IMR-90 (cell line): ENCODE data around the gene FJX1. TPM values are rescaled to one million over a fixed set of nuclear protein-coding genes. Genes with fewer than 3 reads are reported as not detected.

Experiments used
- ATAC-seq: fragments of 200-7000 bp; cut with Tn5 transposase; 2 replicates; pipeline ENCODE4 v1.9.1; 2020; ENCODE audit warnings: low read depth, mild to moderate bottlenecking, moderate library complexity
- BruUV-seq: library from RNA; stranded (reverse); fragments of 400-500 nt; replicated peaks from 2 replicates; lab custom pipeline; 2021; lab: Mats Ljungman, UMichigan
- CTCF ChIA-PET: fragments of 300-600 bp; formaldehyde crosslinking; extraction: SDS; loops from one replicate; lab custom pipeline; 2021; ENCODE audit warnings: antibody characterized with exemption; lab: Yijun Ruan, JAX
- POLR2A ChIA-PET: fragments of 300-600 bp; sonication (Branson Sonifier 250); formaldehyde crosslinking; loops from one replicate; lab custom pipeline; 2022; ENCODE audit warnings: antibody characterized with exemption; ENCODE audit not compliant: unreplicated experiment; lab: Charles Lee
- DNase-seq: peaks from one replicate; pipeline ENCODE4 v3.0.0; 2013
- H2AFZ ChIP-seq: replicated peaks from 2 replicates; pipeline ENCODE3; 2013; ENCODE audit warnings: low read length, mild to moderate bottlenecking; ENCODE audit not compliant: poor library complexity
- H2AK5ac ChIP-seq: 2 replicates; pipeline ENCODE4 v1.6.1; 2013; ENCODE audit warnings: low read depth, low read length, inconsistent platforms
- H2AK9ac ChIP-seq: replicated peaks from 2 replicates; pipeline ENCODE3; 2013; ENCODE audit warnings: mild to moderate bottlenecking, low read depth, low read length, moderate library complexity; ENCODE audit not compliant: poor library complexity
- H2BK120ac ChIP-seq: 2 replicates; pipeline ENCODE4 v1.6.1; 2013; ENCODE audit warnings: low read depth, low read length, inconsistent platforms
- H2BK15ac ChIP-seq: 3 replicates; pipeline ENCODE4 v1.6.1; 2013; ENCODE audit warnings: low read depth, low read length, inconsistent platforms
- H2BK20ac ChIP-seq: 2 replicates; pipeline ENCODE4 v1.6.1; 2013; ENCODE audit warnings: low read depth, mild to moderate bottlenecking, inconsistent platforms, low read length, moderate library complexity
- H2BK5ac ChIP-seq: 2 replicates; pipeline ENCODE4 v1.6.1; 2013; ENCODE audit warnings: mild to moderate bottlenecking, low read depth, low read length, inconsistent platforms; ENCODE audit not compliant: poor library complexity, severe bottlenecking
- H3K14ac ChIP-seq: replicated peaks from 2 replicates; pipeline ENCODE4 v1.6.1; 2013; ENCODE audit warnings: low read depth, low read length, inconsistent platforms
- H3K18ac ChIP-seq: 2 replicates; pipeline ENCODE4 v1.6.1; 2013; ENCODE audit warnings: low read depth, low read length, control low read depth
- H3K23ac ChIP-seq: 2 replicates; pipeline ENCODE4 v1.6.1; 2013; ENCODE audit warnings: low read depth, low read length, inconsistent platforms
- H3K27ac ChIP-seq: 2 replicates; pipeline ENCODE4 v1.5.1; 2013; ENCODE audit warnings: mild to moderate bottlenecking, control low read depth, low read length; ENCODE audit not compliant: insufficient read depth
- H3K27me3 ChIP-seq: 2 replicates; pipeline ENCODE4 v1.6.1; 2013; ENCODE audit warnings: low read length; ENCODE audit not compliant: control insufficient read depth, insufficient read depth
- H3K36me3 ChIP-seq: 2 replicates; pipeline ENCODE4 v1.6.1; 2013; ENCODE audit warnings: low read length, mixed read lengths; ENCODE audit not compliant: control insufficient read depth, insufficient read depth
- H3K4ac ChIP-seq: 2 replicates; pipeline ENCODE4 v1.6.1; 2013; ENCODE audit warnings: low read depth, low read length, inconsistent platforms
- H3K4me1 ChIP-seq: 2 replicates; pipeline ENCODE4 v1.6.1; 2013; ENCODE audit warnings: low read length, mixed read lengths; ENCODE audit not compliant: control insufficient read depth, insufficient read depth
- H3K4me2 ChIP-seq: 2 replicates; pipeline ENCODE4 v1.6.1; 2013; ENCODE audit warnings: low read depth, mild to moderate bottlenecking, control low read depth, low read length, moderate library complexity
- H3K4me3 ChIP-seq: 2 replicates; pipeline ENCODE4 v1.5.1; 2013; ENCODE audit warnings: low read depth, mild to moderate bottlenecking, control low read depth, low read length, moderate library complexity; ENCODE audit not compliant: insufficient read depth
- H3K56ac ChIP-seq: 2 replicates; pipeline ENCODE4 v1.6.1; 2013; ENCODE audit warnings: low read length, inconsistent platforms; ENCODE audit not compliant: insufficient read depth; ENCODE audit errors: extremely low read depth
- H3K79me1 ChIP-seq, 2 experiments: 2 replicates each; pipeline ENCODE4 v1.6.1; 2013; ENCODE audit warnings: low read length in 2 of 2, inconsistent platforms in 1 of 2, low read depth in 1 of 2
- H3K9ac ChIP-seq: 2 replicates; pipeline ENCODE4 v1.6.1; 2013; ENCODE audit warnings: low read depth, low read length, control low read depth
- H3K9me1 ChIP-seq: 2 replicates; pipeline ENCODE4 v1.6.1; 2013; ENCODE audit warnings: low read length, inconsistent platforms; ENCODE audit not compliant: insufficient read depth
- H3K9me3 ChIP-seq: 2 replicates; pipeline ENCODE4 v1.6.1; 2013; ENCODE audit warnings: low read length; ENCODE audit not compliant: control insufficient read depth, insufficient read depth
- H4K20me1 ChIP-seq: 2 replicates; pipeline ENCODE4 v1.6.1; 2013; ENCODE audit warnings: low read length, inconsistent platforms; ENCODE audit not compliant: insufficient read depth
- H4K5ac ChIP-seq: 2 replicates; pipeline ENCODE4 v1.6.1; 2013; ENCODE audit warnings: mild to moderate bottlenecking, low read depth, low read length, control low read depth
- H4K8ac ChIP-seq, 2 experiments: 2 replicates each; pipeline ENCODE4 v1.6.1; 2013; ENCODE audit warnings: low read depth in 2 of 2, low read length in 2 of 2, control low read depth in 1 of 2, inconsistent platforms in 1 of 2
- H4K91ac ChIP-seq: 2 replicates; pipeline ENCODE4 v1.6.1; 2013; ENCODE audit warnings: low read depth, low read length, inconsistent platforms; ENCODE audit not compliant: insufficient read depth
- POLR2A ChIP-seq: IDR thresholded peaks from 2 replicates; pipeline ENCODE4 v1.6.1; 2012; ENCODE audit warnings: mild to moderate bottlenecking, low read depth, low read length
- WGBS, 2 experiments: methylation state at CpG; one replicate each; pipeline versions ENCODE4 v1.1.5 to v1.1.7; 2013; ENCODE audit warnings: missing lambda C conversion rate in 2 of 2; ENCODE audit not compliant: insufficient read length in 1 of 2; ENCODE audit errors: extremely low coverage in 2 of 2; 5-methylcytosine and 5-hydroxymethylcytosine counted together
- dilution Hi-C: fragments of 300-500 bp; cut with HindIII; formaldehyde crosslinking; loops from one replicate; pipeline ENCODE4 v1.14.3; 2018; ENCODE audit warnings: low sequenced_read_pairs; ENCODE audit not compliant: unreplicated experiment
- in situ Hi-C: fragments of 300-500 bp; cut with MboI; formaldehyde crosslinking; loops from 3 replicates; pipeline ENCODE4 v1.14.3; 2019; ENCODE audit warnings: low sequenced_read_pairs, inconsistent platforms, mixed read lengths
- intact Hi-C: fragments of 100-400 bp; cut with micrococcal nuclease; formaldehyde crosslinking; loops from 2 replicates; pipeline ENCODE4 v1.10.0; 2022
- polyA plus RNA-seq, 3 experiments: library from polyadenylated mRNA; depleted of rRNA; stranded (reverse); fragments of >200 nt; gene quantifications; 2 replicates each; pipeline ENCODE4 v1.2.3, GENCODE V29; 2012; ENCODE audit warnings: low replicate concordance in 1 of 3
- total RNA-seq: library from RNA; depleted of rRNA; stranded (reverse); fragments of >200 nt; gene quantifications from 2 replicates; pipeline ENCODE4 v1.2.3, GENCODE V29; 2012

Gene FJX1
- total and polyA plus RNA-seq, 2 of the 4 experiments (the other 2 are of a cell fraction) = 8.4 to 11.2 TPM

DNA sequence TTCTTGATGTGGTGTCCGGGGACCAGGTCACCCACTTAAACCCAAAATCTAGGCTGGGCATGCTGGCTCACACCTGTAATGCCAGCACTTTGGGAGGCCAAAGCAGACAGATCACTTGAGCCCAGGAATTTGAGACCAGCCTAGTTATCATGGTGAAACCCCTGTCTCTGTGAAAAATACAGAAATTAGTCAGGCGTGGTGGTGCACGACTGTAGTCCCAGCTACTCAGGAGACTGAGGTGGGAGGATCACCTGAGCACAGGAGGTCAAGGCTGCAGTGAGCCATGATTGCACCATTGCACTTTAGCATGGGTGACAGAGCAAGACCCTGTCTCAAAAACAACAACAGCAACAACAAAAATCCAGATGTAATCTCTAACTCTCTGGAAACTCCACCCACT, 30.3 kb upstream of the FJX1 start:
- H3K27ac ChIP-seq = peak overlapping the region; percentile 43; the same call in 1 of the 2 replicates
- CTCF ChIA-PET = no interaction called here
- H3K14ac ChIP-seq = peak overlapping the region; percentile 50
- WGBS, 2 experiments = 100% methylated on average over 2 of the region's 3 CpGs; no CpG with 5 or more reads in 1 of the 2 experiments
- peak overlapping the region; percentile 75 for H2BK15ac ChIP-seq
- H3K36me3 ChIP-seq = no peaks in the 10 kb centered on the region
- peak overlapping the region; percentile 55; the same call in 1 of the 2 replicates for H3K23ac ChIP-seq
- peak overlapping the region; percentile 83 for H3K4ac ChIP-seq
- H3K18ac ChIP-seq = peak overlapping the region; percentile 94
- H3K9ac ChIP-seq = no peak overlapping the region
- H3K79me1 ChIP-seq = no peaks in the 10 kb centered on the region
- no peak for TF ChIP-seq POLR2A
- peak overlapping the region; percentile 41 for H2BK120ac ChIP-seq
- no peaks in the 10 kb centered on the region for H3K27me3 ChIP-seq
- H3K56ac ChIP-seq = peak overlapping the region; percentile 29; the same call in 1 of the 2 replicates
- H4K20me1 ChIP-seq = no peaks in the 10 kb centered on the region
- H2BK5ac ChIP-seq = peak overlapping the region; percentile 70
- peak overlapping the region; percentile 80 for H4K5ac ChIP-seq
- intact Hi-C loops = no loop called here
- in situ Hi-C loops = no loop called here
- H2AK5ac ChIP-seq = peak overlapping the region; percentile 88
- peaks cover 27% of the 10 kb centered on the region for H3K4me1 ChIP-seq
- peak overlapping the region; percentile 53 for H2AK9ac ChIP-seq
- H2AFZ ChIP-seq = no peak overlapping the region
- H3K9me3 ChIP-seq = no peaks in the 10 kb centered on the region
- dilution Hi-C loops = no loop called here
- H4K8ac ChIP-seq = peak overlapping the region; percentile 49 to 74; a peak in 3 of 4 replicates
- no peak overlapping the region for H3K4me3 ChIP-seq
- ATAC-seq = no peak
- peaks cover 29% of the 10 kb centered on the region for H3K9me1 ChIP-seq
- peak overlapping the region; percentile 93 for H2BK20ac ChIP-seq
- POLR2A ChIA-PET = no interaction called here
- H3K4me2 ChIP-seq = peak overlapping the region; percentile 11; the same call in 1 of the 2 replicates
- no TSS peak for BruUV-seq
- DNase-seq = no peak
- H4K91ac ChIP-seq = peak overlapping the region; percentile 47
